OCI-LY7 (cell line): ENCODE measurements around the gene FCGBP.

Experiments used
- CTCF ChIP-seq: fragments of 200-600 bp; sonication (generic); conservative IDR thresholded peaks from 2 replicates; pipeline ENCODE4 v1.5.1; 2014; ENCODE audit warnings: mild to moderate bottlenecking, antibody characterized with exemption, low read length, moderate library complexity, mixed read lengths
- EZH2phosphoT487 ChIP-seq: fragments of 200-600 bp; sonication (generic); IDR thresholded peaks from 2 replicates; pipeline ENCODE4 v1.6.1; 2018; ENCODE audit warnings: low read depth, borderline replicate concordance, mild to moderate bottlenecking, mixed run types, antibody characterized with exemption, low read length, moderate library complexity, mixed read lengths

GRCh38 chr19:39918183-39918651 lies 16.2 kb downstream of the FCGBP start:
- TF ChIP-seq CTCF, result no peak
- TF ChIP-seq EZH2phosphoT487, result no peak
